ES-I3 (cell line): Measurements from ENCODE around the gene MOSMO.
"Not testable (repeated sequence)": the region's sequence is repeated elsewhere in the genome, so short reads cannot be mapped to it uniquely, and the experiment has no call there.

Experiments
- H3K36me3 ChIP-seq: 2 replicates; pipeline ENCODE4 v1.6.1; 2013; ENCODE audit warnings: mild to moderate bottlenecking, low read length, control low read depth, moderate library complexity; ENCODE audit not compliant: insufficient read depth
- H3K4me1 ChIP-seq: 2 replicates; pipeline ENCODE4 v1.6.1; 2013; ENCODE audit warnings: mild to moderate bottlenecking, control low read depth, low read length; ENCODE audit not compliant: insufficient read depth
- H3K9ac ChIP-seq: 2 replicates; pipeline ENCODE4 v1.6.1; 2013; ENCODE audit warnings: low read depth, mild to moderate bottlenecking, low read length, moderate library complexity
- H3K9me3 ChIP-seq: 2 replicates; pipeline ENCODE4 v1.6.1; 2013; ENCODE audit warnings: mild to moderate bottlenecking, low read length, moderate library complexity; ENCODE audit not compliant: control insufficient read depth, insufficient read depth

Gene MOSMO

DNA sequence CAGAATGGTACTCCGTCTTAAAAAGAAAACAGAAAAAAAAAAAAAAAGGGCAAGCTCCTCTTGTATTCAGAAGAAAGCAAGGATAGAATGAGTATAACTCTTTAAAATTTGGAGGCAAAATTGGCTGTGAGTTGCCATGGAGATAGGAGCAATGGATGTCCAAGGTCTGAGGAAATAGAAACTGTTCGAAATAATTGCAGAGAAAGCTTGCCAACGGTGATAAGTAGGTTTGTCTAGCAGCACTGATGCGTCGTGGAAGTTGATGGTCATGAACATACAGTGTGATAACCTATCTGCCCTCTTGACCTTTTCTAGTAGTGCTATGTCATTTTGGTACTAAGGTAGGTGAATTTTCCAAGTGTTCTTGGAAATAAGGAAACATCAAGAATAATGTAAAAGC, 3.0 kb downstream of the MOSMO start:
- Histone ChIP-seq H3K9me3 (no peaks in the 10 kb centered on the region), H3K9ac (no peak overlapping the region), H3K36me3 (no peaks in the 10 kb centered on the region), H3K4me1 (peaks cover 3% of the 10 kb centered on the region; the same call in 1 of the 2 replicates)

DNA sequence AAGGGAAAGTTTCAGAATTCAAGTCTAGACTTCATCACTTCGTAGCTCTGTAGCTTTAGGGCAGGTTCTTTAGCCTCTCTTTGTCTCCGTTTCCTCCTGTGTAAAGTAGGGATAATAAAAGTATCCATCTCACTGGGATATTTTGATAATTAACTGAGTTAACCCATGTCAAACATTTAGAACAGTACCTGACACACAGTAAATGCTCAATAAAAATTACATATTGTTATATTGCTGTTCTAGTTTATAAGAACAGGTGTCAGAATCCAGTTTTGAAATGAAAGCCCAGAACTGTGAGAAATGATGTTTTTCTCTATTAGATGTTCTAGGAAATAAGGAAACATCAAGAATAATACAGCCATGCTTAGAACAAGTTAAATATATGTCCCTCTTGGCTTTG, 4.3 kb downstream of the MOSMO start:
- Histone ChIP-seq H3K9ac (no peak overlapping the region), H3K9me3 (no peaks in the 10 kb centered on the region), H3K4me1 (no peaks in the 10 kb centered on the region), H3K36me3 (no peaks in the 10 kb centered on the region)

DNA sequence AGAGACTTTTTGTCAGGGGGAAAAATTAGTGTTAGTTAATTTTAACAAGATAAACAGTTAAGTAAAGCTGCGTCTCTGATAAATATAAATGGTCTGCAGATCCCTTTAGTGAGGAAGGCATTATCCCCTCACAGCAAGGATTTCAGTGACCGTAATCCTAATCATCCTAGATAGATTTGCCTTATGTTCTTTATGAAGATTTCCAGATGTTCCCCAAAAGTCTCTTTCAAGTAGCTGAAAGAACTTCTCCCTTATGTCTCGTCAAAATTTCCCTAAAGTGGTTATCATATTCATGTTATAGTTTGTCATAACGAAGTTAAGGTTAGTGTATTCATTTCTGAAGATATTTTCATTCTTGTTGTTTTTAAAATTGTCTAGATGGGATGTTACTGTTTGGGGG, 5.6 kb downstream of the MOSMO start:
- H3K9me3 ChIP-seq: no peaks in the 10 kb centered on the region
- H3K9ac ChIP-seq: no peak overlapping the region
- H3K36me3 ChIP-seq: no peaks in the 10 kb centered on the region
- no peaks in the 10 kb centered on the region for H3K4me1 ChIP-seq

DNA sequence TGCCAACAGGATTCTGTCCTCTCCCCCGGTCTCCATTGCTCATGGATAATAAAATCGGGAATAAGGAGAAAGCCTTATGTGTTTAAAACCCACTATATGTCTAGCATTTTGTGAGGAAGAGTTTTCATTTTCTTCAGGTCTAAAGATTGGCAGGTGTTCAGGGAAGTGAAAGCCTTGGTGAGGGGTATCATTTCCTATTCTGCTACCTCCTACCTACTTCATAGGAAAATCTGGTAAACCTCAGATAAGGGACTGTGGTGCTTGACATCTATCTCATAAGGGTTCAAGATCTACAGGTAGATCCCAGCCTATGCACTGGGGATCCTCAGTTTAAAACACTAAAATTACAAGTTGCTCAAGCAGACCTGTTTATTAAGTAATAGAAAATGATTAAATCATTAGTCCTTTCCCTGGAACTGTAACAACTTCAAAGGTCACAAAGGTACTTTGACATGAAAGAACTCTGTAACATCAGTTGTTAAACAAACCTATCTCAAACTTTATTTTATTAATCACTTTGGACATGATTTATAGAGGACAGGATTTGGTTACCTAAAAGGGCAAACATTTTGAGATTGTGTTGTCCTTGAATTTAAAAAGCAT, 6.5 kb downstream of the MOSMO start:
- no peak overlapping the region for H3K9ac ChIP-seq
- H3K4me1 ChIP-seq: no peaks in the 10 kb centered on the region
- no peaks in the 10 kb centered on the region for H3K36me3 ChIP-seq
- no peaks in the 10 kb centered on the region for H3K9me3 ChIP-seq

DNA sequence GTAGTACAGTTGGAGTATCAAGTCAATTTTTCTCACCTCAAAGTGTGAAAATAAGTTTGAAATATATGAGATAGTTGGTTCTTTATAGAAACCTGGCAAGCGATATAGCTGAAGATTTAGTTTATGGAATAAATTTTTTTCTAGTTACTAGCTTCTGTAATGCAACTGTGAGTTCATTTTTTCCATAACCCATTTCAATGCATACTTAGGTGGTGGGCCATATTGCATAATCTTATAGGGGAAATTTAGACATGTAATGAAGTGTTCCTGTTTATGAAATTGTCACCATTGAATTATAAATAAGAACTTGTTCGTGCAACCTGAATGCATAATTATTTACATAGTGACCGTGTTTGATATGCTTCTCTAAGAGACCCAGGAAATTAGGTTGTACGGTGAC, 9.0 kb downstream of the MOSMO start:
- Histone ChIP-seq H3K9ac (no peak overlapping the region), H3K36me3 (no peaks in the 10 kb centered on the region), H3K4me1 (no peaks in the 10 kb centered on the region), H3K9me3 (no peaks in the 10 kb centered on the region)

DNA sequence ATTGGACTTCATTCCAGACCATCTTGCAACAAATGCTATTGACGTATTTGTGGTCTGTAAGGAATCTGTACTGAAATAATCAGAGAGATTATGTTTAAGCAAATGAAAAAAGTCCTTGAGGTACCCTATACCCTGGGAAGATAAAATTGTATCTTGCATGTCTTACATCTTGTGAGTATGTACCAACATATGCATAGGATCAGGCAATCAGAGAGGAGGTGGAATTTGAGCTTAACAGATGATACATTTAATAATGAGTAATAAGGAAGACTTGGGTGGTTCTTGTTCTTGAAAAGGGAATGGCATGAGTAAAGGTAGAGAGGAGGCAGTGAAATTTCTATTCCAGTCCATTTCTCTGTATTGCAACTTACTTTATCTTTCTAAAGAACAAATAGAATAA, 10.6 kb downstream of the MOSMO start:
- no peaks in the 10 kb centered on the region for H3K4me1 ChIP-seq
- no peaks in the 10 kb centered on the region for H3K9me3 ChIP-seq

DNA sequence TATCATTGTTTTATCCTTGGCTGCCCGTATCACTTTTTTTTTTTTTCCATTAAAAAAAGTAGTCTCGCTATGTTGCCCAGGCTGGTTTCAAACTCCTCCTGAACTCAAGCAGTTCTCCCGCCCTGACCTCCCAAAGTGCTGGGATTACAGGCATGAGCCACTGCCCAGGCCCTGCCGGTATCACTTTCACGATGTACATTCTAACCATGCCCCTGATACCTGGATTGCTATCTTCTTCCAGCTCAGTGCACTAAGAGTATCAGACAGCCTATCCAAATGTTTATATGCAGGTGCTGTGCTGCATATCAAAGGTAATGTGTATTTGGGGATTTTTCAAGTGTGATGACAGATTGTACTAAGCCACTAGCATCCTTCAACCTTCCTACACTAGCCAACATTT, 14.2 kb downstream of the MOSMO start:
- H3K9ac ChIP-seq: no peak overlapping the region
- H3K4me1 ChIP-seq: no peaks in the 10 kb centered on the region
- no peaks in the 10 kb centered on the region for H3K9me3 ChIP-seq
- no peaks in the 10 kb centered on the region for H3K36me3 ChIP-seq

More for the DNA sequence above, 10.6 kb downstream of the MOSMO start:
- Histone ChIP-seq H3K9ac (no peak overlapping the region), H3K36me3 (no peaks in the 10 kb centered on the region)

DNA sequence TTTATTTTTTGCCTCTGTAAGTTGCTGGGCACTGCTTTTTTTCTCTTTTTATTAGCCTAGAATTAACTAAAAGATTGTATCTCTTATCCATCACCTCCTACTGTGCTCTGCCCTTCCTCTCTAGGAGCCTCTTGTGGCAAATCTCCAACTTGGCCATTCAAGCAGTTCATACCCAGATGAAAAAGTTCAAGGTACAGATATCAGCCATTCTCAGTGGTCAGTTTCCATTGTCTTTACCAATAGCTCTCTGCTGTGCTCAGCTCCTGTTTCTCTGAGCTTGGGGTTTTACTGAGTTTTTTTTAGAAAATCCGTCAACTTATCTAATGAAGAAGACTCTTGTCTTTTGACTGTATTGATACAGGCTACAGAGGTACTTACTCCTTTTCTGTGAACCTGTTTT, 15.6 kb downstream of the MOSMO start:
- Histone ChIP-seq H3K36me3 (no peaks in the 10 kb centered on the region), H3K4me1 (no peaks in the 10 kb centered on the region), H3K9me3 (no peaks in the 10 kb centered on the region), H3K9ac (no peak overlapping the region)

DNA sequence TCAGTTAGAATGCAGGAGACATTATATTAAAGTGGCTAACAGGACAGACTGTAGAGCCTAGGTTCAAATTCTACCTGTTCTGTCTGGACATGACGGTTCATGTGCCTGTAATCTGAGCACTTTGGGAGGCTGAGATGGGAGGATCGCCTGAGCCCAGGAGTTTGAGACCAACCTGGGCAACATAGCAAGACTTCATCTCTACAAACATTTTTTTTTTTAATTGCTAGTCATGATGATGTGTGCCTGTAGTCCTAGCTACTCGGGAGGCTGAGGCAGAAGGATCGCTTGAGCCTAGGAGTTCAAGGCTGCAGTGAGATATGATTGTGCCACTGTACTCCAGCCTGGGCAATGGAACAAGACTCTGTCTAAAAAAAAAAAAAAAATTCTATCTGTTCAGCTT, 16.9 kb downstream of the MOSMO start:
- not testable (repeated sequence) for H3K9ac ChIP-seq, H3K36me3 ChIP-seq, H3K9me3 ChIP-seq, H3K4me1 ChIP-seq

DNA sequence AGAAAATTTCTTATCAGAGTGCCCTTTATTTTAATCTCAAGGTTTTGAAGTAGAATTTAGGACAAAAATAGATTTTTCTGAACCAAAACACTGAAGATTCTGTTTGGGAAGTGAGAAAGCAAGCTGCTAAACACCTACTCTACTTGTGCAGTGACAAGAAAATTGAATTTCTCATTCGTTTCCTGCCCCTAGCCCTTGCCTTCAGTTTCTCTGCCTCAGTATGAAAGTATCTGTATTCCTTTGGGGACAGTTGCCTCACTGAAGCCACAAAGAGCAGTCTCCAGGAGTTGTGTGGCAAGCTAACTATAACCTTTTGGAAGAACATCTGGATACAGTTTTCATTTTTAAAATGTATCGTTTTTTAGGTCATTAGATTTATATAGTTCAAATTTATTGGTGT, 19.7 kb downstream of the MOSMO start:
- H3K9ac ChIP-seq: no peak overlapping the region
- H3K4me1 ChIP-seq: no peaks in the 10 kb centered on the region
- H3K9me3 ChIP-seq: no peaks in the 10 kb centered on the region

DNA sequence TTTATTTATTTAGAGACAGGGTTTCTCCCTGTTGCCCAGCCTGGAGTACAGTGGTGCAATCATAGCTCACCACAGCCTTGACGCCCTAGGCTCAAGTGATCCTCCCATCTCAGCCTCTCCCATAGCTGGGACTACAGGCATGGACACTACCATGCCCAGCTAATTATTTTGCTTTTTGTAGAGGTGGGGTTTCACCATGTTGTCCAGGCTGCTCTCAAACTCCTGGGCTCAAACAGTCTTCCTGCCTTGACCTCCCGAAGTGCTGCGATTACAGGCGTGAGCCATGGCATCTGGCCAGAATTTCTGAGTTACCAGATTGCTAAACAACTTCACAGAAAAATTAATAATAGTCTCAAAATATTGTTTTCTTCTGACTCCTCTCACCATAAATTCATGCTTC, 21.7 kb downstream of the MOSMO start:
- H3K9me3 ChIP-seq: no peaks in the 10 kb centered on the region
- no peaks in the 10 kb centered on the region for H3K36me3 ChIP-seq
- H3K4me1 ChIP-seq: no peaks in the 10 kb centered on the region
- no peak overlapping the region for H3K9ac ChIP-seq

More for the DNA sequence above, 19.7 kb downstream of the MOSMO start:
- H3K36me3 ChIP-seq: no peaks in the 10 kb centered on the region

DNA sequence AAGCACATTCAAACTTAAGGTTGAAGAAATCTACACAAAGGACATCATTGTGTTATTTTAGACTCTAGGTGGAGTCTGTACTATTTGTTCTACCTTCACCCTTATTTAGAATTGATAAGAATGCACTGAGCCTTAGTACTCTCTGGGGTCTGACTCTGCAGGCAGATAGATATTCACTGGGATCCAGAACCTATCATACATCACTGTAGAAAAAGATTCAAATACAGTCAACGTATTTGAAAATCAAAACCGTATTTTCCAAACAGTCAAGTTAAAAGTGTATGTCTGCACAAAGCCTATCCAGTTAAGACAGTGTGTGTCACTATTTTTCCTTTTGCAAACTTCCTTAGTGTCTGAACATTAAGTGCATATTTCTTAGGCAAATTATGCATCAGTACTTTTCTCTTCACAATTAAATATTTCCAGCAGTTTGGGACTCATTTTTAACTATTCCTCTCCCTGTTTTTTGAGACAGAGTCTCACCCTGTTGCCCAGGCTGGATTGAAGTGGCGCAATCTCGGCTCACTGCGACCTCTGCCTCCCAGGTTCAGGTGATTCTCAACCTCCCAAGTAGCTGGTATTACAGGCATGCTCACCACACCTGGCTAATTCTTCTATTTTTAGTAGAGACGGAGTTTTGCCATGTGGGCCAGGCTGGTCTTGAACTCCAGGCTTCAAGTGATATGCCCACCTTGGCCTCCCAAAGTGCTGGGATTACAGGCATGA, 22.3 kb downstream of the MOSMO start:
- peaks cover 5% of the 10 kb centered on the region; the same call in 1 of the 2 replicates for H3K4me1 ChIP-seq
- H3K9ac ChIP-seq: no peak overlapping the region
- H3K9me3 ChIP-seq: no peaks in the 10 kb centered on the region
- no peaks in the 10 kb centered on the region for H3K36me3 ChIP-seq

DNA sequence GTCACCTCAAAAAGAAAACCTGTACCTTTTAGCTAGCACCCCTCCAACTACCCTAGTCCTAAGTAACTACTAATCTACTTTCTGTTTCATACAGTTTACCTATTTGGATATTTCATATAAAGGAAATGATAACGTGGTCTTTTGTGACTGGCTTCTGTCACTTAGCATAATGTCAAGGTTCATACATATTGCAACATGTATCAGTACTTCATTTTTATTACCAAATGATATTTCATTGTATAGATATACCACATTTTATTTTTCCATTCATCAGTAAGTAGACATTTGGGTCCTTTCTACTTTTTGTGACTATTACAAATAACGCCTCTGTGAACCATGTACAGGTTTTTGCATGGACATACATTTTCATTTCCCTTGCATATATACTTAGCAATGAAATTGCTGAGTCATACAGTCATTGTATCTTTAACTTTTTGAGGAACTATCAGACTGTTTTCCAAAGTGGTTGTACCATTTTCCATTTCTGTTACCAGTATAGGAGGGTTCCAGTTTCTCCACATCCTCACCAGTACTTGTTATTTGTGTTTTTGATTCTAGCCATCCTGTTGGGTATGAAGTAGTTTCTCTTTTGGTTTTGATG, 23.7 kb downstream of the MOSMO start:
- no peak overlapping the region for H3K9ac ChIP-seq
- H3K36me3 ChIP-seq: no peaks in the 10 kb centered on the region
- H3K9me3 ChIP-seq: no peaks in the 10 kb centered on the region
- H3K4me1 ChIP-seq: peaks cover 6% of the 10 kb centered on the region; the same call in 1 of the 2 replicates

DNA sequence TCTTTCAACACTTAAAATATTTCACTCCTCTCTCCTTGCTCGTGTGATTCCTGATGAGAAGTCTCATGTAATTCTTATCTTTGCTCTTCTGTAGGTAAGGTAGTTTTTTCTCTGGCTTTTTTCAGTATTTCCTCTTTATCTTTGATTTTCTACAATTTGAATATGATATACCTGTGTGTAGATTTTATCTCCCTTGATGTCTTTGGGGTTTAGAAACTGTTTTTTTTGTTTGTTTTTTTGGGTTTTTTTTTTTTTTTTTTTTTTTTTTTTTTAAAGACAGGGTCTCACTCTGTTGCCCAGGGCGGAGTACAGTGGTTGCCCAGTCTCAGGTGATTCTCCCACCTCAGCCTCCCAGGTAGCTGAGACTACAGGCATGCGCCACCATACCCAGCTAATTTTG, 26.6 kb downstream of the MOSMO start:
- Histone ChIP-seq H3K36me3 (no peaks in the 10 kb centered on the region), H3K9ac (no peak overlapping the region), H3K9me3 (no peaks in the 10 kb centered on the region), H3K4me1 (peaks cover 6% of the 10 kb centered on the region; the same call in 1 of the 2 replicates)

DNA sequence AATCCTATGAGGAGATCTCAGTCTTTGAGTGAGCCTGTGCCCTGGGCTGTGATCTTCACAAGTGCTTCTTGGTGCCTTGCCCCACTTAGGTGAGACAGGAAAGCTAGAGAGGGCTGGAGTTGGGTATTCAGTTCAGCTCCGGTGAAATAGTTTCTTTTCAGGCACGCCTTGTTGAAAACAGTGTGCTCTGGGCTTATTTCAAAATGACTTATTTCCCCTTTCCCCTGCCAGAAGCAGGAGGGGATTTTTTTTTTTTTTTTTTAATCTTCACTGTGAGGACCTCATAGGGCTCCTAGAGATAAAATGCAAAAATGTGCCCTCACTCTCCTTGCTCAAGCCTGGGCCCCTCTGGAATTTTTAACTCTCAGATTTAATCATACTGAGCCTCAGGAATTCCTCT, 27.2 kb downstream of the MOSMO start:
- H3K36me3 ChIP-seq: no peaks in the 10 kb centered on the region
- no peak overlapping the region for H3K9ac ChIP-seq
- H3K9me3 ChIP-seq: no peaks in the 10 kb centered on the region
- peaks cover 6% of the 10 kb centered on the region; the same call in 1 of the 2 replicates for H3K4me1 ChIP-seq
